ENCODE measurements around the gene USP11.
A peak's percentile ranks its signal among the peaks of the same experiment; 100 is the strongest.

USP11 gene

DNA sequence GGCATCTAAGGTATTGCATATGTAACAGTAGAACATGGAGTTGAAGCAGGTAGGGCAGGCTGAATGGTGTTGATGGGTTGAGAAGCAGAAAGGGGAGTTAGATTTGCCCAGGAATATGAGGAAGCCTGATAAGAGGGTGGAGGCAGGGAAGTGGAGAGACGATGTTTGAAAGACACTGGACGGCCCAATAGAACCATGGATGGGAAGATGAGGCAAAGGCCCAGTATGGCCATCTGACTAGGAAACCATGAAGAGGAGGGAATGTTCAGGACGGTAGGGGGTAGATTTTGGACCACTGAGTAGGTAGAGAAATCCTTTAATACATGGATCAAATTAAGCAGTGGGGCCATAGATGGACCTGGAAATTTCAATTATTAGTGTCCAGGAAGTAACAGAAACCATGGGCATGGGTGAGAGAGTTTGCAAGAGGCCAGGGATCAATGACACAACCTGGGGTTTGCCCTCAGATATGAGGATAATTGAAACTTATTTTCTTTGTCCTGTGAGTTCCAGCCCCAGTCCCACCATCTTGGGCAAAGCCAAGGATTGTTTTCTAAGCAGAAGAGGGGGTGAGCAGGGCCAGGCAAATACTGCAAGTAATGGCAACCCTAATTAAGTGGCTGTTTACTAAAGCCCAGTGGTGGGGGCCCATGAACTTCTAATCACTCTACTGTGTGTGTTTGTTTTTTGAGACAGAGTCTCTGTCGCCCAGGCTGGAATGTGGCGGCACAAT lies 2.5 kb upstream of the USP11 start:
- peak; percentile 31 for DNase-seq (ENCODE audit: low spot score)
- TF ChIP-seq, protein P1, sequence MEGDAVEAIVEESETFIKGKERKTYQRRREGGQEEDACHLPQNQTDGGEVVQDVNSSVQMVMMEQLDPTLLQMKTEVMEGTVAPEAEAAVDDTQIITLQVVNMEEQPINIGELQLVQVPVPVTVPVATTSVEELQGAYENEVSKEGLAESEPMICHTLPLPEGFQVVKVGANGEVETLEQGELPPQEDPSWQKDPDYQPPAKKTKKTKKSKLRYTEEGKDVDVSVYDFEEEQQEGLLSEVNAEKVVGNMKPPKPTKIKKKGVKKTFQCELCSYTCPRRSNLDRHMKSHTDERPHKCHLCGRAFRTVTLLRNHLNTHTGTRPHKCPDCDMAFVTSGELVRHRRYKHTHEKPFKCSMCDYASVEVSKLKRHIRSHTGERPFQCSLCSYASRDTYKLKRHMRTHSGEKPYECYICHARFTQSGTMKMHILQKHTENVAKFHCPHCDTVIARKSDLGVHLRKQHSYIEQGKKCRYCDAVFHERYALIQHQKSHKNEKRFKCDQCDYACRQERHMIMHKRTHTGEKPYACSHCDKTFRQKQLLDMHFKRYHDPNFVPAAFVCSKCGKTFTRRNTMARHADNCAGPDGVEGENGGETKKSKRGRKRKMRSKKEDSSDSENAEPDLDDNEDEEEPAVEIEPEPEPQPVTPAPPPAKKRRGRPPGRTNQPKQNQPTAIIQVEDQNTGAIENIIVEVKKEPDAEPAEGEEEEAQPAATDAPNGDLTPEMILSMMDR (IDR thresholded peaks at IDR 0.05): no peak
- H3K4me3 ChIP-seq: no peak overlapping the region
- H3K27ac ChIP-seq: no peak overlapping the region

DNA sequence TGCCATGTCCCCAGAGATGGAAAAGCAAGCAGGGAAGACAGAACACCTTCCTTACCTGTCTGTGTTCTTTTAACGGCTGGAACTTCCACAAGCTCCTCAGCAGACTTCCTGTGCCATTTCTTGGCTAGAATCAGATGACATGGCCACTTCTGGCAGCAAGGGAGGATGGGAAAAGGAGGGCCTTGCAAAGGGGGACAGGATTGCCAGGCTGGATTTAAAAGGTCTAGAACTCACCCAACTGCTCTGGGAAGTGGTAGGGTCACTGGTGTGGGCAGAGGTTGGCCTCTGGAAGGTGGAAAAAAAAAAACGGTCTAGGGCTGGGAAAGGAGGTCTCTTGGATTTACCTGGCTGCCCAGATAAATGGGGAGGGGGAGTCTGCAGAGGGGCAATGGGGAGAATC lies 1.6 kb upstream of the USP11 start:
- Histone ChIP-seq H3K4me3 (no peak overlapping the region), H3K27ac (no peak overlapping the region)
- DNase-seq (ENCODE audit: low spot score): peak; percentile 66
- TF ChIP-seq, protein P1 (IDR thresholded peaks at IDR 0.05): no peak

DNA sequence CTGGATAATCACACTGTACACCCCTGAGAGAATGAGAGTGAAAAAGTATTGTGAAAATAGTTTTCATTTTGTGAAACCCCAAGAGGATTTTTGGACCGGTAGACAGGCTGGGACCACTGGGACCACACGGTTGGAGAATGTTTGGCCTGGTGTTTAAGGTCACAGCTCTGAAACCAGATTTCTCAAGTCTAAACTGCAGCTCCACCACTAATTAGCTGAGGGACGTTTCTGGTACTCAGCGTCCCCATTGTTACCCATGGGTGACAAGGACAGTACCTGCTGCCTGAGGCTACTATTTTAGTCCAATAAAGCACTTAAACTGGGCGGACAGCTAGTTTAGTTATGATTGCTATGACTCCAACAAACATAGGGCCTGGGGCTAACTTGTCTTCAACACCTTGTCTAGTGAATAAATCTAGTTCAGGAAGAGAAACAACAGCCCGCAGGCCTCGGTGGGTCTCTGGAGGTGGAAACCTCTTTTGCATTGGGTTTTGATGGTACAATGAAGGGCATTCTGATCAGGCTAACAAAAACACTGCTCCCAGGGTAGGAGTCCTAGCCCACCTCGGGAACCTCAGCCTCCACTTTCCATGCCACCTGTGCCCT lies 509 bp upstream of the USP11 start:
- TF ChIP-seq, protein P1 (IDR thresholded peaks at IDR 0.05): no peak
- Histone ChIP-seq H3K4me3 (peak overlapping the region; percentile 82), H3K27ac (peak overlapping the region; percentile 94 to 98)
- DNase-seq (ENCODE audit: low spot score): no peak

DNA sequence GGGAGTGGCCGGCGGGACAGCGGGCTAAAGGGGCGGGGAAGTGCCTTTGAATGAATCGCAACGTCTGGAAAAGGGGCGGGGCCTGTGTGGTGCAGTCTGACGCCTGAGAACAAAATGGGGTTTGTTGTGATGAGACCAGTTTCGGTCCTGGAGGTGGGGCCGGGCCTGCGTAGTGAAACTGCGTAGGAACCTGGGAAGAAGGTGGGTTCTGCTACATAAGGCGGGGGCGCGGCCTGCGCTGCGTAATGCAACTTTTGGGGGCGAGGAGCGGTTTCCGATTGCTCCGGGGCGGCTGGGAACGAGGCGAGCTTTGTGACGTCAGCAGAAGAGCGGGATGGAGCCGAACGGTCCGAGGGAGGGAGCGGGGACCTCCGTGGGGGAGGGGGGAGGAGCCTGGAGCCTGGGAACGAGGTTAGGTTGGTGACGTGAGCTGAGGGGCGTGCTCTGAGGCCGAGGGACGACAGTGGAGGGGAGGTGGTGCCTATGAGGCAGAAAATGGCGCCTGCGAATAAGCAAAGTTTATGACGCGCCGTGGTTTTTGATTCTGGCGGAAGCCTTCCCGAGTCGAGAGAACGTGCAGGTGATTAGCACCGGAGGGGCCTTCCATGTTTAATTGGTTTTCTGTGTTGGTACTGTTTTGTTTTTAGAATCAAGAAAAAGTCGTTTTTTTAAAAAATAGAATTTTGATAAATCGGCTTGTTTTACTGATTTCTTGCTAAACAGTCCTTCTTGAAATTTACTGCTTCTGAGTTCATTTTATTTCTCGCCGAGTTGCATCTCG lies 714 bp downstream of the USP11 start:
- peak overlapping the region; percentile 82 for H3K4me3 ChIP-seq
- TF ChIP-seq, protein P1 (IDR thresholded peaks at IDR 0.05): no peak
- DNase-seq (ENCODE audit: low spot score): peak; percentile 96
- peak overlapping the region; percentile 94 to 98 for H3K27ac ChIP-seq

DNA sequence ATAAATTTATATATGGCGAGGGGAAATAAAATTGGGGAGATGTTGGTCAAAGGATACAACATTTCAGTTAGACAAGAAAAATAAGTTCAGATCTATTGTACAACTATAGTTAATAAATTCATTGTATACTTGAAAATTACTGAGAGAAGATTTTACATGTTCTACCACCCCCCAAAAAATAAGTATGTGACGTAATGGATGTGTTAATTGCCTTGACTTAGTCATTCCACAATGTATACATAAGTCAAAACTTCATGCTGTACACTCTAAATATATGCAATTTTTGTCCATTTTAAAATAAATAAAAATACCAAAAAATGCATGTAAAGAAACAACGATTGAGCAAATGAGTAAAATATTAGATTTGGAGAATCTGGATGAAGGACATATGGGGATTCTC lies 1.8 kb downstream of the USP11 start:
- peak overlapping the region in 1 of 2 donors; percentile 94 for H3K27ac ChIP-seq
- DNase-seq (ENCODE audit: low spot score): no peak
- TF ChIP-seq, protein P1 (IDR thresholded peaks at IDR 0.05): no peak
- peak overlapping the region; percentile 82 for H3K4me3 ChIP-seq

DNA sequence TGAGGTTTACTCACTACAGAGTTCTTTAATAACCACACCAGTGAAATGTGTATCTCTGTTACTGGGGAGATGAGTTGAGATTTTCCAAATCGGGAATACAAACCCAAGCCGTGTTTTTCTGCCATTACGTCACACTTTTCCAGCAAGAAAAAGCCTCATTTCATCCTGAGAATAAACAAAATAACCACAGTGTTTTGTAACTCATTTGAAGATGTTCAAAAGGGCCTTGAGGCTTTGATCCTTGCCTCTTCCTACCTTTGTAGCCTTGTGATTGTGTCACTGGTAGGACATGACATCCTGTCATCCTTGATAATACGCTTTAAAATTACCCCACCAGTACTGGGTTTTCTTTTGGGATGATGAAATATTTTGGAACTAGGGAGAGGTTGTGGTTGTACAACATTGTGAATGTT lies 2.9 kb downstream of the USP11 start:
- TF ChIP-seq, protein P1 (IDR thresholded peaks at IDR 0.05): no peak
- DNase-seq (ENCODE audit: low spot score): no peak
- H3K4me3 ChIP-seq: no peak overlapping the region
- peak overlapping the region; percentile 30 to 33 for H3K27ac ChIP-seq

All from coronary artery (tissue), 2 donors.